Fibroblast of skin of left biceps (primary cell): ENCODE measurements around the gene EIF4E.
"Not testable (repeated sequence)": the region's sequence is repeated elsewhere in the genome, so short reads cannot be mapped to it uniquely, and the experiment has no call there.

Experiments used
- DNase-seq, 2 experiments: peaks; one replicate each; pipeline ENCODE4 v3.0.0-alpha.2; 2013; ENCODE audit warnings: low read depth in 2 of 2

Gene EIF4E

DNA sequence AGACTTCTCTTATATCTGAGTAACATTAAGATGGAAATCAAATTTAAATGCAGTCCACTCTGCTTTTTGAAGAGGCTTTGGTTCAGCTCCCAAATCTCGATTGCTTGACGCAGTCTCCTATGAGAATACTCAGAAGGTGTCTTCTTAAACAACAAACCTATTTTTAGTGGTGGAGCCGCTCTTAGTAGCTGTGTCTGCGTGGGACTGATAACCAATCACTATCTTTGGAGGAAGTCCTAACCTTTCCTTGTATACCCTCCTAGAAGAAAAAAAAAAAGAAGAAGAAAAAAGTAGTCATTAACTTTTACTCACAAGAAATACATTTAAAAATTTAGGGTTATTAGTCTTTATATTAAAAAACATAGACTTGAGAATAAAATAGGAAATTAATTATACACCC is 48.0 kb downstream of the EIF4E start:
- not testable (repeated sequence) for DNase-seq

DNA sequence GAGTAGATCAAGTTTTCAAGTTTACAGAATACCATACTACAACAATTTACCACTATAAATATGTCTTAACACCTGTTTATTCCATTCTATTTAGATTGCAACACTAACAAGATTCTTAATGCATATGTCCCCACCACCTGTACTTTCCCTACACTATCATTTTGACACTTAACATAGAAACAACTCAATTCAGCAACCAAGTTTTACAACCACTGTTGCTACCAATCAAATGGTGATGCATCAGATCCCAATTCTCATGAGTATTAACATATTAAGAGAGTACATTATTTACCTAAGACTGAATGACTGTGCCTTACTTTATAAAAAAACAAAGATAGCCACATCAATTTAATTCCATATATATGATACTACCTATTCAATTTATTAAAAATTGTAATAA is 49.4 kb downstream of the EIF4E start:
- DNase-seq, result no peak

DNA sequence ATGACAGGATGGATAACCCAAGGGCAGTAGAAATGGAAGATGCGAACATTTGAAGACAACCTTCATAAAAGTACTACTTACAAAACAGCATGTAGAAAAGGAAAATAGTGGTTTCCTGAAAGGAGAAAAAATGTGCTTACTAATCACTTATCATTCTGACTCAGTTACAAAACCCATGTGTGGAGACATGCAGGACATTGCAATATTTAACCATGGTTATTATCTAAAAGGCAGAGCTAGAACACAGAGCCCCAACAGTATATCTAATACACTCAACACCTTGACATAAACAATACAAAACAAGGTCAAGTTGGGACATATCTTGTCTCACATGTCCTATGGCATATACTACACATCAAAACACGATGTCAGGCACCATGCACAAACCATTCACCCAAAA is 55.9 kb downstream of the EIF4E start:
- DNase-seq, result peak; percentile 4 to 8

DNA sequence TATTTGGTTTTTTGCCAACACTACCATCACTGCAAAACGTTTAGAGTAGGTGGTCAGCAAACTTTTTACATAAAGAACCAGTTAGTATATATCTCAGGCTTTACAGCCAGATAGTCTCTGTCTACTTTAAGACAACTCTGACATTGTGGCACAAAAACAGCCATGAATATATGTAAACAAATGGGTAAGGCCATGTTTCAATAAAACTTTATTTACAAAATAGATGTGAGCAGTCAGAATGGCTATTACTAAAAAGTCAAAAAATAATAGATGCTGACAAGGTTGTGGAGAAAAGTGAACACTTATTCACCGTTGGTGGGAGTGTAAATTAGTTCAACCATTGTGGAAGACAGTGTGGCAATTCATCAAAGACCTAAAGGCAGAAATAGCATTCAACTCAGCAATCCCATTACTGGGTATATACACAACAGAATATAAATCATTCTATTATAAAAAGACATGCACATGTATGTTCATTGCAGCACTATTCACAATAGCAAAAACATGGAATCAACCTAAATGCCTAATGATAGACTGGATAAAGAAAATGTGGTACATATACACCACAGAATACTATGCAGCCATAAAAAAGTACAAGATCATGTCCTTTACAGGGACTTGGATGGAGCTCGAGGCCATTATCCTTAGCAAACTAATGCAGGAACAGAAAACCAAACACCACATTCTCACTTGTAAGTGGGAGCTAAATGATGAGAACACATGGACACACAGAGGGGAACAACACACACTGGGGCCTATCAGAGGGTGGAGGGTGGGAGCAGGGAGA is 56.6 kb downstream of the EIF4E start:
- DNase-seq, result not testable (repeated sequence)

DNA sequence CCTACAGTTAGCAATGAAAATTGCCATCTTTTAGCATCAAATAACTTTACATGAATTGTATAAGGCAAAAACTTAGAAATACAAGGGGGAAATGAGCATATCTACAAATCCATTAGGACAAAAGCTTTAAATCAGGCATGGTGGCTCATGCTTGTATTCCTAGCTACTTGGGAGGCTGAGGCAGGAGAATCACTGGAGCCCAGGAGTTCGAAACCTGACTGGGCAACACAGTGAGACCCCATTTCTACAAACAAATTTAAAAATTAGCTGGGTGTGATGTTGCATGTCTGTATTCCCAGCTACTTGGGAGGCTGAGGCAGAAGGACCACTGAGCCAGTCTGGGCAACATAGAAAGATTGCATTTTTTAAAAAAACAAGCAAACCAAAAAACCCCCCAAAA is 61.3 kb downstream of the EIF4E start:
- DNase-seq, result no peak

DNA sequence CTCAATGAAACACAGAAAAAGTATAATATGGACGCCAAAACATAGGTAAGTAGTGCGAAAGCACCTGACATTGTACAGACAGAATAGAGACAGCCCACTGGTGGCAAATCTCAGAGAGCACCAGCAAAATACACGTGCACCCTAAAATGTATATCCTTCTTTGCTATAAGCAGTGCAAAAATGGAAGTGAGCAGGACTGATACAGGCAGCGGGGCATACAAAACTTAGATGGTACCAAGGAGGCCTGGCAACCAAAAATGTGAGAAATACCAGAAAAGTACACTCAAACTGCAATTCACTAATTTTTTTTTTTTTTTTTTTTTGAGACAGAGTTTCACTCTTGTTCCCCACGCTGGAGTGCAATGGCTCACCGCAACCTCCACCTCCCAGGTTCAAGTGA is 63.9 kb downstream of the EIF4E start:
- no peak for DNase-seq

DNA sequence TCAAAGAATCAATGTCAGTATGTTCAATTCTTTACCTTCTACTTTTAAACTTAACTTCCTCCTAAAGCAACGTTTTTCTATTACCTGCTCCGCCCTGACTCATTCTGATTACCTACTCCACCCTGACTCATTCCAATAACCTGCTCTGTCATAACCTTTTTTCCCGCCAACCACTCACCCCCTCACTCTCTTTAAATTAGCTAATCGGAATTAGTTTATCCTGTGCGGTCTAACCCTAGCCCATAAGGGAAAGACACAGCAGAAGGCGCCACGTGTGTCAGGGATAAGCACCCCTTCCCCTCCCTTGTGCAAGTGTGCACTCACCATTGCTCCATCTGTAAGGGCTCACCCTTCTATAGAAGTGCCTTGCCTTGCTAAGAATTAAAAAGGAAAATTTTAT is 64.4 kb downstream of the EIF4E start:
- DNase-seq, result no peak

DNA sequence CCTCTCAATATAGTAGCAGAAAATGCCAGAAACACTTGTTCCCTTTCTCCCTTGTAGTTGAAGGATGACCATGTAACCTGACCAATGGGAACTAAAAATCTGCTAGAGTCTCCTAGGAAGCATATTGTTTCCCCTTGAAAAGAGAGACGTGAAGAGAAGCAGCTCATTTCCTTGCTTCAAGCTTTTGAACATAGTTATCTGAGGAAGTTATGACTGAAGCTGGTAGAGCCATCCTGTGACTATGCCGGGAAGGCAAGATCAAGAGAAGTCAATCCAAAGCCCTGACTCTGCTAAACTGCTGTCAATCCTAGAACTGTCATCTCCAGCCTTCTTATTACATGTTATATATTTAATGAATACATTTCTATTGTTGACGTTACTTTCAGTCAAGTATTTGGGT is 66.6 kb downstream of the EIF4E start:
- no peak for DNase-seq

DNA sequence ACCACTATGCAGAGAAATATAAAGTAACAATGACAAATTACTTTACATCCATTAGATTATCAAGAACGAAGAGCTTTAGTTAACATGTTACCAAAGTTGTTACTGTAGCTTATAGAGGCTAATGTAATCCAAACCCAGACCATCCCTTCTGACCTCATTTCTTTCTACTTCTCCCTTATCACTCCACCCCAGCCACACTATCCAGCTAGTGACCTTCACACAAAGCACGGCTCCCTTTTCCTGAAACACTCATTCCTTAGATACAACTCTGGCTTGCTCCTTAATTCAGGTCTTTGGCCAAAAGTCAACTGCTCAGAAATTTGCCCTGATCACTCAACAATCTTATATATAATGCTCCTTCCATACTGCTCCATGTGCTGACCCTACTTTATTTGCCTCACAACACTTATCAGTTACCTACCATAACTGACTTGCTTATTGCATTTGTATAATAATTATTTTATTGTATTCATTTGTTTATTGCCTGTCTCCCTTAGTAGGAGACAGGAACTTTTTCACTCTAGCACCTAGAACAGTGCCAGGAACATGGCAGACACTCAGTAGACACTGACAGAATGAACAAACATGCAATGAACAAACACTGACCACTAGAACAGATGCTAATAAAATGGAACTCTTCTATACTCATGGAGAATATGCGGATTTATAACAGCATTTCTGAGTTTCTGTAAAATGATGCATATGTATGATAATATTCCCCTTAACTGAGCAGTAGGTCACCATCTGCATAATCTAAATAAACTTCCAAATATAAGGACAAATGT is 67.6 kb downstream of the EIF4E start:
- DNase-seq, result no peak

DNA sequence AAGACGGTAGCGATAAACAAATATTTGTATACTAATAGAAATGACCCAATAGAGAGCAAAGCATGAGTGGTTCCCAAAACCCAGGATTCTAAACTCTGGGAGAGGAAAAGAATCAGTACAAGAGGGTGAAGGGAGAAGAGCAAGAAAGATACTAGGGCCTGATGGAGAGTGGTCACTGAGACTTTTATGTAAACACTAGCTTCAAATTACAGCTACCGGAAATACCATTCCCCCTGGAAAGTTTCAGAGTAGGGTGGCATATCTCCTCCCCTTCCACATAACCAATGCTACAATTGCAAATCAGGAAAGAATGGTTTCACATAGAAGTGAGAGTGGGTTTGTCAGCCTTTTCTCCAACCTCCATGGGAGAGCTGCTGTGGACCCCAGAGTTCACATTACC is 77.1 kb downstream of the EIF4E start:
- no peak for DNase-seq

DNA sequence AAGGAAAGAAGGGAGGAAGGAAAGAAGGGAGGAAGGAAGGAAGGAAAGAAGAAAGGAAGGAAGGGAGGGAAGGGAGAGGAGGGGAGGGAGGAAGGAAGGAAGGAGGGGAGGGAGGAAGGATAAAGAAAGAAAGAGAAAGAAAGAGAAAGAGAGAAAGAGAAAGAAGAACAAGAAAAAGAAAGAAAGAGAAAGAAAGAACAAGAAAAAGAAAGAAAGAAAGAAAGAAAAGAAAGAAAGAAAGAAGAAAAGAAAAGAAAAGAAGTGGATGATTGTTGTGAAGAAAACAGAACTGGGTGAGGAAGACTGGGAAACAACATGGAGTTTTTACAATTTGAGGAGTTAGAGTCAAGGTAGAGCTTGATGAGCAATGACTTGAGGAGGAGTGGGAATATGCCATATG is 78.0 kb downstream of the EIF4E start:
- no peak for DNase-seq

DNA sequence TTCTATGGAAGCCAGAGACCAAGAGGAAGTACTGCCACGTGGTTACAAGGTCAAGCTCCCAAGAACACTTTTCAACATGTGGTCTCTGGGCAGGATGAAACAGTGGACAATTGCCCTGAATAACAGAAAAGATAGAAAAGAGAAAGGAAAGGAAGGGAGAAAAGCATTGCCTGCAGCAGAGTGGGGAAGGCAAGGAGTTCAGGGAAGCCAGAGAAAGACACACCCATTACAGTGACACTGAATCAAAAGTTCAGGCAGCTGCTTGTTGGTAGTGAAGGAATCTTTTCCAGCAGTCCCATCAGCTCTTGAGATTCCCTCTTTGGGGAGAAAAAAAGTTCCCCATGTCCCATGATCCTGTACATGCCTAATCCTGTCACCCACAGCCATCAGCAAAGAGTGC is 80.5 kb downstream of the EIF4E start:
- DNase-seq, result no peak

DNA sequence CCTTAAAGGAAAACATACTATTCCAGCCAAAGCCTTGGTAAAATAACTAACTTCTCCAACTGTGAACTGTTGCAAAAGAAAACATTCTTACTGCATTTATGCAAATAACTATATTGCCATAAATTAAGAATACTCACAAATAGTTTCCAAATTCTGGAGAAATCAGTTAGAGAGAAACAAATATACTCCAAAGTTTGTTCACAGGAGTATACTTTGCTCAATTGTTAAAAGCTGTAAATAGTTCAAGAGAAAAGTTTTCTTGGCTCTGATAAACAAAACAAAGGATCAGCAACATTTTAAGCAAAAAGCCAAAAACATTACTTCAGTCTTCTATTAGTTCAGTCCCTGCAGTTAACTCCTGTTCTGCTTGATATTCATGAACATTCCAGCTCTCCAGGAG is 83.0 kb downstream of the EIF4E start:
- no peak for DNase-seq

DNA sequence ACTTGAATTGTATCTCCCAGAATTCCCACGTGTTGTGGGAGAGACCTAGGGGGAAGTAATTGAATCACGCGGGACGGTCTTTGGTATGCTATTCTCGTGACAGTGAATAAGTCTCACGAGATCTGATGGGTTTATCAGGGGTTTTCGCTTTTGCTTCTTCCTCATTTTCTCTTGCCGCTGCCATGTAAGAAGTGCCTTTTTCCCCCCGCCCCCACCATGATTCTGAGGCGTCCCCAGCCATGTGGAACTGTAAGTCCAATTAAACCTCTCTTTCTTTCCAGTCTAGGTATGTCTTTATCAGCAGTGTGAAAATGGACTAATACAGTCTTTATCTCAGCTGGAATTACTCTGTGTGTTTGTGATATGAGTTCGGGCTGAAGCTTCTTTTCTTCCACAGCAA is 86.0 kb downstream of the EIF4E start:
- not testable (repeated sequence) for DNase-seq

DNA sequence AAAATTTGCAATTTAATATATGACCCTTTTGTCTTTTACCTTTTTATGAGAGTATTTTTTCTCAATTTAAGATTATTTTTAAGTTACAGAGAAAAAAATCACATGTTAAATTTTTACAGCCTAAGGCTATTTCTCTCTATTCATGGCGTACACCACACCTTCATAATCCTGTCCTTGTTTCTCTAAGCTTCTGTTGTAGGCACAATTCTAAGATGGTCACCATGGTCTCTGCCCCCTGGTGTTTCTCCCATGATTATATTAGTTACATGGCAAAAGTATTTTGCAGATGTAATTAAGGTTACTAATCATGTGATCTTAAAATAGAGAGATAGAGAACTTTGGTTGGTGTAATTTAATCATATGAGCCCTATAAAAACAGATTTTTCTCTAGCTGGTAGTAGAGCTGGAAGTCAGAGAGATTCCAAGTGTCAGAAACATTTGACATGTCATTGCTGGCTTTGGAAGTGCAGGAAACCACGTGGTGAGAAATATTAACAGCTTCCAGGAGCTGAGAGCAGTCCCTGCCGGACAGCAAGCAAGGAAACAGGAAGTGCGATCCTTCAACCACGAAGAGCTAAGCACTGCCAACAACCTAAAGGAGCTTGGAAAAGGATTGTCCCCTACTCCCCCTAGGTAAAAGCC is 89.8 kb downstream of the EIF4E start:
- DNase-seq, result no peak

DNA sequence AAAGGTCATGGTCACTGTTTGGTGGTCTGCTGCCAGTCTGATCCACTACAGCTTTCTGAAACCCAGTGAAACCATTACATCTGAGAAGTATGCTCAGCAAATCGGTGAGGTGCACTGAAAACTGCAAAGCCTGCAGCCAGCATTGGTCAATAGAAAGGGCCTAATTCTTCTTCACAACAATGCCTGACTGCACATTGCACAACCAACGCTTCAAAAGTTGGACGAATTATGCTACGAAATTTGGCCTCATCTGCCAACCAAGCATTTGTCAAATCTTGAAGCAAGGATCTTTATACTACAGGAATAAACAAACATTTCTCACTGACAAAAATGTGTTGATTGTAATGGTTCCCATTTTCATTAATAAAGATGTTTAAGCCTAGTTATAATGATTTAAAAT is 90.4 kb downstream of the EIF4E start:
- no peak for DNase-seq

DNA sequence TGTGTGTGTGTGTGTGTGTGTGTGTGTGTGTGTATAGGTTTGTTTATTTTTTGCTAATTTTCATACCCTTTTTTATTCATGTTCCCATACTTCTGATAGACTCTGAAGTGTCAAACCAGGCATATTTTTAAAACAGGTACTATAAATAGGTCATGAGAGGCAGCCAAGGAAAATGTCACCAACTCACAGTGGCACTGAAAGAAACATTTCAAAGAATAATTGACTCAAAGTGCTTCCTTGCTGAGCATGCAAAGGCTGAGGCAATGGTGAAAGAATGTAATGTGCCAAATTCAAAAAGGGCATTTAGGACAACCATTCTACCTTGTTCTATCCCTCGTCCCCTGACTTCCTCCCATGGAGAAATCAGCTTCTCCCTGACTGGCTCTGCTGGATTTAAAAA is 95.5 kb downstream of the EIF4E start:
- no peak for DNase-seq

DNA sequence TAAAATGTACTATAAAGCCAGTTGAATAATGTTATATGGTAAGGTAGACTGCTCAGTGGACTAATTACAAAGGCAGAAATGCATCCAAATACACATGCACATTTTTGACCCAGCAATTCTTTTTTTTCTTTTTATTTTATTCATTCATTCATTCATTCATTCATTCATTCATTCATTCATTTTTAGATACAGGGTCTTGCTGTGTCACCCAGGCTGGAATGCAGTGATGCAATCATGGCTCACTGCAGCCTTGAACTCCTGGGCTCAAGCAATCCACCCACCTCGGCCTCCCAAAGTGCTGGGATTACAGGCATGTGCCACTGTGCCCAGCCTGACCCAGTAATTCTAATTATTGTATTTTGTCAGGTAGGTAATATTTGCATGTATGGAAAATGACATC is 97.9 kb downstream of the EIF4E start:
- DNase-seq, result not testable (repeated sequence)
